ENCODE measurements around the gene ZMIZ1.
A peak's percentile ranks its signal among the peaks of the same experiment; 100 is the strongest.

ZMIZ1 gene

GRCh38 chr10:79191951-79192676 is 123.3 kb downstream of the ZMIZ1 start:
- DNase-seq: no peak

- DNase-seq: no peak
Observed at GRCh38 chr10:79192677-79193003, 123.9 kb downstream of the ZMIZ1 start.

- DNase-seq: no peak
Observed at GRCh38 chr10:79193694-79194382, 125.1 kb downstream of the ZMIZ1 start.

- peak; percentile 78 for DNase-seq
Observed at GRCh38 chr10:79195091-79195923, 126.5 kb downstream of the ZMIZ1 start.

GRCh38 chr10:79196470-79197461 is 128.0 kb downstream of the ZMIZ1 start:
- DNase-seq: peak; percentile 75

- no peak for DNase-seq
Observed at GRCh38 chr10:79197558-79197957, 128.8 kb downstream of the ZMIZ1 start.

- DNase-seq: no peak
Observed at GRCh38 chr10:79200346-79200745, 131.6 kb downstream of the ZMIZ1 start.

GRCh38 chr10:79201706-79202105 is 132.9 kb downstream of the ZMIZ1 start:
- DNase-seq: no peak

- peak; percentile 30 for DNase-seq
Observed at GRCh38 chr10:79202188-79203013, 133.6 kb downstream of the ZMIZ1 start.

- DNase-seq: no peak
Observed at GRCh38 chr10:79203014-79203644, 134.4 kb downstream of the ZMIZ1 start.

- no peak for DNase-seq
Observed at GRCh38 chr10:79203833-79204232, 135.1 kb downstream of the ZMIZ1 start.

GRCh38 chr10:79206300-79207095 is 137.7 kb downstream of the ZMIZ1 start:
- no peak for DNase-seq

- no peak for DNase-seq
Observed at GRCh38 chr10:79207096-79207357, 138.3 kb downstream of the ZMIZ1 start.

GRCh38 chr10:79207726-79208125 is 139.0 kb downstream of the ZMIZ1 start:
- no peak for DNase-seq

GRCh38 chr10:79208251-79208983 is 139.7 kb downstream of the ZMIZ1 start:
- no peak for DNase-seq

GRCh38 chr10:79209340-79209739 is 140.6 kb downstream of the ZMIZ1 start:
- DNase-seq: no peak

GRCh38 chr10:79209831-79210230 is 141.1 kb downstream of the ZMIZ1 start:
- no peak for DNase-seq

GRCh38 chr10:79210672-79211071 is 141.9 kb downstream of the ZMIZ1 start:
- DNase-seq: no peak

- DNase-seq: no peak
Observed at GRCh38 chr10:79211616-79212015, 142.8 kb downstream of the ZMIZ1 start.

GRCh38 chr10:79215531-79215930 is 146.8 kb downstream of the ZMIZ1 start:
- DNase-seq: no peak
